SK-N-SH (cell line): Measurements from ENCODE around the gene PTPN4. TPM values are rescaled to one million over a fixed set of nuclear protein-coding genes. Genes with fewer than 3 reads are reported as not detected.
A peak's percentile ranks its signal among the peaks of the same experiment; 100 is the strongest.

Source experiments
- CTCF ChIA-PET: fragments of 300-600, 350-600 bp; formaldehyde crosslinking; extraction: SDS; loops from one replicate; lab custom pipeline; 2021; lab: Yijun Ruan, JAX
- POLR2A ChIA-PET: fragments of 350-600 bp; sonication (Branson Sonifier 250); formaldehyde crosslinking; extraction: SDS; loops from one replicate; lab custom pipeline; 2020; ENCODE audit warnings: antibody characterized with exemption, inconsistent platforms; lab: Yijun Ruan, JAX
- DNase-seq: peaks from one replicate; pipeline ENCODE4 v3.0.0; 2012
- H2AFZ ChIP-seq: fragments of 200-600 bp; sonication (generic); 2 replicates; pipeline ENCODE4 v1.8.1; 2016; ENCODE audit warnings: antibody characterized with exemption, mild to moderate bottlenecking, low read depth
- H3F3A ChIP-seq: fragments of 200-600 bp; sonication (generic); replicated peaks from 2 replicates; pipeline ENCODE3; 2016; ENCODE audit warnings: antibody characterized with exemption, mild to moderate bottlenecking; ENCODE audit not compliant: insufficient read depth
- H3K27ac ChIP-seq, 2 experiments: fragments of 200-500 bp in 1 of 2; fragments of 200-600 bp in 1 of 2; sonication (Bioruptor generic) in 1 of 2; sonication (generic), shearing (Covaris generic) in 1 of 2; 2 replicates each; pipeline versions ENCODE4 v1.5.1 to v1.6.1; 2014 to 2016; ENCODE audit warnings: low read depth in 2 of 2, inconsistent platforms in 1 of 2, low read length in 1 of 2, mild to moderate bottlenecking in 1 of 2, mixed read lengths in 1 of 2
- H3K27me3 ChIP-seq: fragments of 200-600 bp; sonication (generic), shearing (Covaris generic); 2 replicates; pipeline ENCODE4 v1.6.1; 2016; ENCODE audit warnings: mixed run types; ENCODE audit not compliant: insufficient read depth
- H3K36me3 ChIP-seq, 2 experiments: fragments of 200-500 bp in 1 of 2; fragments of 200-600 bp in 1 of 2; sonication (Bioruptor generic) in 1 of 2; sonication (generic) in 1 of 2; replicated peaks in 1 of 2; 2 replicates each; pipeline versions ENCODE3 to v1.5.1; 2014 to 2016; ENCODE audit warnings: low read length in 1 of 2, mild to moderate bottlenecking in 1 of 2; ENCODE audit not compliant: insufficient read depth in 2 of 2, control insufficient read depth in 1 of 2
- H3K4me1 ChIP-seq, 2 experiments: fragments of 200-500 bp in 1 of 2; fragments of 200-600 bp in 1 of 2; sonication (Bioruptor generic) in 1 of 2; sonication (generic), shearing (Covaris generic) in 1 of 2; 2 replicates each; pipeline versions ENCODE4 v1.5.1 to v1.6.1; 2014 to 2016; ENCODE audit warnings: low read depth in 1 of 2, low read length in 1 of 2, mixed run types in 1 of 2; ENCODE audit not compliant: insufficient read depth in 2 of 2, control insufficient read depth in 1 of 2
- H3K4me2 ChIP-seq: fragments of 200-600 bp; sonication (generic), shearing (Covaris generic); 2 replicates; pipeline ENCODE4 v1.6.1; 2017; ENCODE audit warnings: mixed run types
- H3K4me3 ChIP-seq, 2 experiments: fragments of 200-500 bp in 1 of 2; fragments of 200-600 bp in 1 of 2; sonication (Bioruptor generic) in 1 of 2; sonication (generic), shearing (Covaris generic) in 1 of 2; 2 replicates each; pipeline versions ENCODE4 v1.5.1 to v1.8.1; 2014 to 2016; ENCODE audit warnings: low read depth in 2 of 2, inconsistent platforms in 1 of 2, low read length in 1 of 2, mild to moderate bottlenecking in 1 of 2, mixed read lengths in 1 of 2, moderate library complexity in 1 of 2
- H3K79me2 ChIP-seq: fragments of 200-600 bp; sonication (generic); 2 replicates; pipeline ENCODE4 v1.8.1; 2017; ENCODE audit warnings: mild to moderate bottlenecking; ENCODE audit not compliant: insufficient read depth
- H3K9ac ChIP-seq: fragments of 200-600 bp; sonication (generic); 2 replicates; pipeline ENCODE4 v1.6.1; 2017; ENCODE audit warnings: mixed run types
- H3K9me2 ChIP-seq: fragments of 200-600 bp; sonication (generic); 2 replicates; pipeline ENCODE4 v1.6.1; 2017; ENCODE audit warnings: mixed run types
- H3K9me3 ChIP-seq: fragments of 200-600 bp; sonication (generic); 2 replicates; pipeline ENCODE4 v1.6.1; 2017; ENCODE audit warnings: mixed run types, mild to moderate bottlenecking, moderate library complexity
- H4K20me1 ChIP-seq: fragments of 200-600 bp; sonication (generic); 2 replicates; pipeline ENCODE4 v1.6.1; 2017; ENCODE audit warnings: mild to moderate bottlenecking, mixed run types; ENCODE audit not compliant: insufficient read depth
- CHD2 ChIP-seq: fragments of 150-350 bp; IDR thresholded peaks from 2 replicates; pipeline ENCODE4 v1.6.1; 2018; ENCODE audit warnings: low read length; ENCODE audit not compliant: partially characterized antibody
- ELF1 ChIP-seq: IDR thresholded peaks from 2 replicates; pipeline ENCODE4 v1.4.0; 2012
- EZH2phosphoT487 ChIP-seq: fragments of 200-600 bp; sonication (generic); IDR thresholded peaks from 2 replicates; pipeline ENCODE4 v1.6.1; 2017; ENCODE audit warnings: low read depth, mixed run types, mild to moderate bottlenecking, antibody characterized with exemption, moderate library complexity, borderline replicate concordance
- FOSL2 ChIP-seq: IDR thresholded peaks from 2 replicates; pipeline ENCODE4 v1.4.0; 2012; ENCODE audit warnings: low read depth, mild to moderate bottlenecking, moderate library complexity, borderline replicate concordance
- FOXM1 ChIP-seq: IDR thresholded peaks from 2 replicates; pipeline ENCODE4 v1.4.0; 2012; ENCODE audit warnings: low read depth, mild to moderate bottlenecking
- GABPA ChIP-seq: IDR thresholded peaks from 2 replicates; pipeline ENCODE4 v1.4.0; 2012; ENCODE audit warnings: low read depth, mild to moderate bottlenecking
- GATA2 ChIP-seq: sonication (generic); formaldehyde crosslinking; IDR thresholded peaks from 2 replicates; pipeline ENCODE4 v1.5.0; 2020; ENCODE audit warnings: mild to moderate bottlenecking, missing genetic modification reagents
- IRF3 ChIP-seq: fragments of 150-350 bp; IDR thresholded peaks from 2 replicates; pipeline ENCODE4 v1.6.1; 2016; ENCODE audit warnings: mild to moderate bottlenecking, low read depth, low read length
- JUND ChIP-seq: IDR thresholded peaks from 2 replicates; pipeline ENCODE4 v1.4.0; 2012
- MEF2A ChIP-seq: IDR thresholded peaks from 2 replicates; pipeline ENCODE4 v1.4.0; 2012; ENCODE audit warnings: low read depth, borderline replicate concordance
- NFIC ChIP-seq: IDR thresholded peaks from 2 replicates; pipeline ENCODE4 v1.4.0; 2012; ENCODE audit warnings: borderline replicate concordance
- NRF1 ChIP-seq: IDR thresholded peaks from 2 replicates; pipeline ENCODE4 v1.6.1; 2012; ENCODE audit warnings: low read depth, mild to moderate bottlenecking, low read length
- RAD21 ChIP-seq: IDR thresholded peaks from 2 replicates; pipeline ENCODE4 v1.6.1; 2012; ENCODE audit warnings: mild to moderate bottlenecking, low read length
- RCOR1 ChIP-seq: fragments of 150-350 bp; IDR thresholded peaks from 2 replicates; pipeline ENCODE4 v1.6.1; 2017; ENCODE audit warnings: antibody characterized with exemption, low read length
- REST ChIP-seq: IDR thresholded peaks from 2 replicates; pipeline ENCODE4 v1.6.1; 2012; ENCODE audit warnings: mild to moderate bottlenecking, low read depth, low read length, moderate library complexity
- SMC3 ChIP-seq: IDR thresholded peaks from 2 replicates; pipeline ENCODE4 v1.6.1; 2012; ENCODE audit warnings: low read depth, low read length, improper control_type of control experiment
- TEAD4 ChIP-seq: IDR thresholded peaks from 2 replicates; pipeline ENCODE4 v1.4.0; 2012; ENCODE audit warnings: mild to moderate bottlenecking, borderline replicate concordance; ENCODE audit not compliant: insufficient read depth
- USF2 ChIP-seq: fragments of 150-350 bp; IDR thresholded peaks from 2 replicates; pipeline ENCODE4 v1.6.1; 2017; ENCODE audit warnings: antibody characterized with exemption, low read length, low read depth, borderline replicate concordance
- ZBTB33 ChIP-seq: IDR thresholded peaks from 2 replicates; pipeline ENCODE4 v1.4.0; 2012; ENCODE audit warnings: low read depth, borderline replicate concordance
- WGBS: methylation state at CpG from one replicate; pipeline ENCODE4 v1.1.6; 2017; ENCODE audit warnings: low lambda C conversion rate; 5-methylcytosine and 5-hydroxymethylcytosine counted together
- polyA plus RNA-seq, 3 experiments: library from polyadenylated mRNA; depleted of rRNA; stranded (reverse); fragments of >200 nt; gene quantifications; 2 replicates each; pipeline ENCODE4 v1.2.3, GENCODE V29; 2012
- TF ChIP-seq, protein P1 (sequence below): IDR thresholded peaks from 2 replicates; pipeline ENCODE4 v1.4.0; 2012; ENCODE audit warnings: low read depth
- TF ChIP-seq, protein P2 (sequence below): fragments of 200-600 bp; sonication (generic); IDR thresholded peaks from 2 replicates; pipeline ENCODE4 v1.6.1; 2017; ENCODE audit warnings: antibody characterized with exemption, mild to moderate bottlenecking, moderate library complexity

The PTPN4 gene
- polyA plus RNA-seq, 1 of the 3 experiments (the other 2 are of a cell fraction): 6.2 TPM

- Histone ChIP-seq H3K9me3 (no peaks in the 10 kb centered on the region), H3K79me2 (no peaks in the 10 kb centered on the region), H2AFZ (no peak overlapping the region), H3K27ac (peak overlapping the region in 1 of 2 experiments; percentile 10; a peak in 1 of 4 replicates), H3K9me2 (no peaks in the 10 kb centered on the region), H3K4me2 (peak overlapping the region; percentile 20), H3K27me3 (no peaks in the 10 kb centered on the region), H3K36me3 (no peaks in the 10 kb centered on the region), H3K9ac (no peak overlapping the region), H3K4me3 (no peak overlapping the region), H4K20me1 (no peaks in the 10 kb centered on the region), H3K4me1 (peaks cover 4 to 27% of the 10 kb centered on the region in 2 experiments), H3F3A (peaks cover 13% of the 10 kb centered on the region)
- CTCF ChIA-PET: interaction anchor here (0.6 to 2.0 kb wide), 4 partner anchors 44 to 1471 kb away, joined by 3 to 10 read pairs (median 4); no protein-coding TSS in a partner anchor
- 66% methylated on average over 15 of the region's 15 CpGs for WGBS
- POLR2A ChIA-PET: no interaction called here
- no peak for DNase-seq
- TF ChIP-seq GABPA: no peak
- no peak for TF ChIP-seq MEF2A
- no peak for TF ChIP-seq REST
- TF ChIP-seq ZBTB33: no peak
- TF ChIP-seq, protein P1, sequence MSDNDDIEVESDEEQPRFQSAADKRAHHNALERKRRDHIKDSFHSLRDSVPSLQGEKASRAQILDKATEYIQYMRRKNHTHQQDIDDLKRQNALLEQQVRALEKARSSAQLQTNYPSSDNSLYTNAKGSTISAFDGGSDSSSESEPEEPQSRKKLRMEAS: no peak
- TF ChIP-seq, protein P2, sequence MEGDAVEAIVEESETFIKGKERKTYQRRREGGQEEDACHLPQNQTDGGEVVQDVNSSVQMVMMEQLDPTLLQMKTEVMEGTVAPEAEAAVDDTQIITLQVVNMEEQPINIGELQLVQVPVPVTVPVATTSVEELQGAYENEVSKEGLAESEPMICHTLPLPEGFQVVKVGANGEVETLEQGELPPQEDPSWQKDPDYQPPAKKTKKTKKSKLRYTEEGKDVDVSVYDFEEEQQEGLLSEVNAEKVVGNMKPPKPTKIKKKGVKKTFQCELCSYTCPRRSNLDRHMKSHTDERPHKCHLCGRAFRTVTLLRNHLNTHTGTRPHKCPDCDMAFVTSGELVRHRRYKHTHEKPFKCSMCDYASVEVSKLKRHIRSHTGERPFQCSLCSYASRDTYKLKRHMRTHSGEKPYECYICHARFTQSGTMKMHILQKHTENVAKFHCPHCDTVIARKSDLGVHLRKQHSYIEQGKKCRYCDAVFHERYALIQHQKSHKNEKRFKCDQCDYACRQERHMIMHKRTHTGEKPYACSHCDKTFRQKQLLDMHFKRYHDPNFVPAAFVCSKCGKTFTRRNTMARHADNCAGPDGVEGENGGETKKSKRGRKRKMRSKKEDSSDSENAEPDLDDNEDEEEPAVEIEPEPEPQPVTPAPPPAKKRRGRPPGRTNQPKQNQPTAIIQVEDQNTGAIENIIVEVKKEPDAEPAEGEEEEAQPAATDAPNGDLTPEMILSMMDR: no peak
- no peak for TF ChIP-seq CHD2
- TF ChIP-seq EZH2phosphoT487: no peak
- TF ChIP-seq JUND: peak; percentile 45; the same call in 1 of the 2 replicates
- TF ChIP-seq RCOR1: no peak
- no peak for TF ChIP-seq GATA2 (CRISPR knock-in tag)
- peak; percentile 64; the same call in 1 of the 2 replicates for TF ChIP-seq FOSL2
- no peak for TF ChIP-seq NRF1
- TF ChIP-seq RAD21: no peak
- no peak for TF ChIP-seq TEAD4
- TF ChIP-seq FOXM1: no peak
- TF ChIP-seq NFIC: peak; percentile 75
- TF ChIP-seq ELF1: no peak
- TF ChIP-seq USF2: no peak
- no peak for TF ChIP-seq SMC3
- no peak for TF ChIP-seq IRF3
Observed at GRCh38 chr2:119746836-119747686, 12.7 kb upstream of the PTPN4 start.
